Vagina (tissue), 2 donors: ENCODE data around the gene RPL18. TPM values are rescaled to one million over a fixed set of nuclear protein-coding genes. Genes with fewer than 3 reads are reported as not detected.

Experiments
- DNase-seq, 2 donors: peaks; one replicate each; pipeline ENCODE4 v3.0.0-alpha.2; 2017; ENCODE audit errors: extremely low spot score in 2 of 2
- H3K27ac ChIP-seq: fragments of 200-600 bp; sonication (generic); one replicate; pipeline ENCODE4 v1.5.1; 2019
- H3K27me3 ChIP-seq: fragments of 200-600 bp; sonication (generic); one replicate; pipeline ENCODE4 v1.5.1; 2019
- H3K36me3 ChIP-seq, 2 donors: fragments of 200-600 bp; sonication (generic); one replicate each; pipeline ENCODE4 v1.5.1; 2017 to 2019
- H3K4me1 ChIP-seq: fragments of 200-600 bp; sonication (generic); one replicate; pipeline ENCODE4 v1.5.1; 2019
- H3K4me3 ChIP-seq, 2 donors: fragments of 200-600 bp; sonication (generic); 1 replicate in 1 of 2; 2 replicates in 1 of 2; pipeline ENCODE4 v1.5.1; 2016 to 2019
- H3K9me3 ChIP-seq: fragments of 200-600 bp; sonication (generic); one replicate; pipeline ENCODE4 v1.5.1; 2019
- CTCF ChIP-seq, 3 experiments: fragments of 450-650 bp in 2 of 3; fragments of 200-600 bp in 1 of 3; sonication (generic) in 1 of 3; IDR thresholded peaks; one replicate each; pipeline ENCODE4 v1.5.1; 2017 to 2019; ENCODE audit warnings: antibody characterized with exemption in 3 of 3, mild to moderate bottlenecking in 2 of 3, moderate library complexity in 2 of 3
- POLR2A ChIP-seq, 2 donors: fragments of 450-650 bp; IDR thresholded peaks; one replicate each; pipeline ENCODE4 v1.6.1; 2017; ENCODE audit warnings: antibody characterized with exemption in 2 of 2, mild to moderate bottlenecking in 2 of 2, moderate library complexity in 2 of 2
- POLR2AphosphoS5 ChIP-seq, 2 donors: sonication (generic); formaldehyde crosslinking; IDR thresholded peaks; one replicate each; pipeline ENCODE4 v1.9.0; 2017; ENCODE audit warnings: antibody characterized with exemption in 2 of 2, mild to moderate bottlenecking in 2 of 2, low read depth in 1 of 2; ENCODE audit not compliant: insufficient read depth in 1 of 2
- intact Hi-C: fragments of 100-400 bp; cut with DNase I; formaldehyde crosslinking; loops from one replicate; pipeline ENCODE4 v1.15.1; 2023
- total RNA-seq: library from RNA; depleted of rRNA; stranded (reverse); fragments of >200 nt; gene quantifications from one replicate; pipeline ENCODE4 v1.2.3, GENCODE V29; 2016

Gene RPL18
- total RNA-seq, result 2,346 TPM

GRCh38 chr19:48618916-48619691, at the start of gene RPL18, which contains the start of gene SPHK2:
RPL18 (minus strand) TSS chr19:48619178; CDS start chr19:48619143, 35 bp downstream.
SPHK2 (plus strand) TSS chr19:48619506; CDS start chr19:48620515, 1,009 bp downstream.
- H3K4me3 ChIP-seq, result peak within 1 kb of the TSS; percentile 64 to 95
- intact Hi-C loops, result no loop called here
- H3K27me3 ChIP-seq, result no peaks in the 10 kb centered on the region
- DNase-seq, result peak; percentile 99 to 100
- peak within 1 kb of the TSS; percentile 93 for H3K27ac ChIP-seq
- peaks cover 58% of the 10 kb centered on the region for H3K4me1 ChIP-seq
- H3K9me3 ChIP-seq, result no peaks in the 10 kb centered on the region
- TF ChIP-seq CTCF (IDR thresholded peaks at IDR 0.05) (no peak), POLR2AphosphoS5 (IDR thresholded peaks at IDR 0.05; ENCODE audit: insufficient read depth in 1 of 2, low read depth in 1 of 2) (peak; percentile 99), POLR2A (IDR thresholded peaks at IDR 0.05) (peak in 1 of 2 donors; percentile 78)
- peaks cover 0 to 31% of the 10 kb centered on the region in 2 donors for H3K36me3 ChIP-seq

- no peaks in the 10 kb centered on the region for H3K27me3 ChIP-seq
- intact Hi-C loops, result no loop called here
- H3K4me3 ChIP-seq, result no peak overlapping the region
- no peaks in the 10 kb centered on the region for H3K36me3 ChIP-seq
- TF ChIP-seq POLR2AphosphoS5 (IDR thresholded peaks at IDR 0.05; ENCODE audit: insufficient read depth in 1 of 2, low read depth in 1 of 2) (no peak), POLR2A (IDR thresholded peaks at IDR 0.05) (no peak), CTCF (IDR thresholded peaks at IDR 0.05) (no peak)
- no peaks in the 10 kb centered on the region for H3K9me3 ChIP-seq
- DNase-seq, result no peak
- no peak overlapping the region for H3K27ac ChIP-seq
- no peaks in the 10 kb centered on the region for H3K4me1 ChIP-seq
Measured at GRCh38 chr19:48668761-48669160, 49.8 kb upstream of the RPL18 start.

GRCh38 chr19:48668332-48668731, 49.4 kb upstream of the RPL18 start:
- Histone ChIP-seq H3K27ac (no peak overlapping the region), H3K27me3 (no peaks in the 10 kb centered on the region), H3K4me1 (no peaks in the 10 kb centered on the region), H3K4me3 (no peak overlapping the region), H3K36me3 (no peaks in the 10 kb centered on the region), H3K9me3 (no peaks in the 10 kb centered on the region)
- intact Hi-C loops, result no loop called here
- TF ChIP-seq CTCF (IDR thresholded peaks at IDR 0.05) (no peak), POLR2AphosphoS5 (IDR thresholded peaks at IDR 0.05; ENCODE audit: insufficient read depth in 1 of 2, low read depth in 1 of 2) (no peak), POLR2A (IDR thresholded peaks at IDR 0.05) (no peak)
- no peak for DNase-seq

- no peak overlapping the region for H3K27ac ChIP-seq
- no peak for DNase-seq
- intact Hi-C loops, result no loop called here
- no peaks in the 10 kb centered on the region for H3K9me3 ChIP-seq
- no peaks in the 10 kb centered on the region for H3K27me3 ChIP-seq
- no peaks in the 10 kb centered on the region for H3K36me3 ChIP-seq
- TF ChIP-seq POLR2A (IDR thresholded peaks at IDR 0.05) (no peak), POLR2AphosphoS5 (IDR thresholded peaks at IDR 0.05; ENCODE audit: insufficient read depth in 1 of 2, low read depth in 1 of 2) (no peak), CTCF (IDR thresholded peaks at IDR 0.05) (no peak)
- no peaks in the 10 kb centered on the region for H3K4me1 ChIP-seq
- no peak overlapping the region for H3K4me3 ChIP-seq
Measured at GRCh38 chr19:48665786-48666185, 46.8 kb upstream of the RPL18 start.

- Histone ChIP-seq H3K36me3 (no peaks in the 10 kb centered on the region), H3K27ac (no peak overlapping the region), H3K4me3 (no peak overlapping the region), H3K9me3 (no peaks in the 10 kb centered on the region), H3K4me1 (no peaks in the 10 kb centered on the region), H3K27me3 (no peaks in the 10 kb centered on the region)
- TF ChIP-seq POLR2AphosphoS5 (IDR thresholded peaks at IDR 0.05; ENCODE audit: insufficient read depth in 1 of 2, low read depth in 1 of 2) (no peak), CTCF (IDR thresholded peaks at IDR 0.05) (no peak), POLR2A (IDR thresholded peaks at IDR 0.05) (no peak)
- DNase-seq, result no peak
- intact Hi-C loops, result no loop called here
Measured at GRCh38 chr19:48664476-48664875, 45.5 kb upstream of the RPL18 start.
